ENCODE measurements around the gene STAC2. TPM values are rescaled to one million over a fixed set of nuclear protein-coding genes. Genes with fewer than 3 reads are reported as not detected.
"Not testable (repeated sequence)": the region's sequence is repeated elsewhere in the genome, so short reads cannot be mapped to it uniquely, and the experiment has no call there.

Gene STAC2
- total RNA-seq, 2 donors from 2014 or later: 0.71 to 1.2 TPM

- DNase-seq (ENCODE audit: low spot score): no peak
- intact Hi-C loops (cut with DNase I): no loop called here
Observed at GRCh38 chr17:39171933-39172332, 53.8 kb downstream of the STAC2 start.

- intact Hi-C loops (cut with DNase I): no loop called here
- DNase-seq (ENCODE audit: low spot score): no peak
Observed at GRCh38 chr17:39170558-39170957, 55.2 kb downstream of the STAC2 start.

- no peak for DNase-seq (ENCODE audit: low spot score)
- intact Hi-C loops (cut with DNase I): no loop called here
Observed at GRCh38 chr17:39170109-39170508, 55.6 kb downstream of the STAC2 start.

- no peak for DNase-seq (ENCODE audit: low spot score)
- intact Hi-C loops (cut with DNase I): no loop called here
Observed at GRCh38 chr17:39169518-39169917, 56.2 kb downstream of the STAC2 start.

GRCh38 chr17:39169101-39169500 lies 56.6 kb downstream of the STAC2 start:
- no peak for DNase-seq (ENCODE audit: low spot score)

GRCh38 chr17:39168503-39168902 lies 57.2 kb downstream of the STAC2 start:
- DNase-seq (ENCODE audit: low spot score); intact Hi-C loops (cut with DNase I): not testable (repeated sequence)

More at GRCh38 chr17:39169101-39169500, 56.6 kb downstream of the STAC2 start:
- intact Hi-C loops (cut with DNase I): no loop called here

- DNase-seq (ENCODE audit: low spot score): no peak
- intact Hi-C loops (cut with DNase I): no loop called here
Observed at GRCh38 chr17:39167476-39167875, 58.3 kb downstream of the STAC2 start.

- intact Hi-C loops (cut with DNase I): no loop called here
- no peak for DNase-seq (ENCODE audit: low spot score)
Observed at GRCh38 chr17:39166437-39167335, 59.1 kb downstream of the STAC2 start.

- no peak for DNase-seq (ENCODE audit: low spot score)
- intact Hi-C loops (cut with DNase I): no loop called here
Observed at GRCh38 chr17:39165841-39166349, 59.9 kb downstream of the STAC2 start, which contains the start of gene ARL5C. TSS of gene ARL5C (minus strand) at chr17:39166161. CDS start at chr17:39165760, 401 bp downstream.

- intact Hi-C loops (cut with DNase I): no loop called here
- DNase-seq (ENCODE audit: low spot score): no peak
Observed at GRCh38 chr17:39165178-39165840, 60.4 kb downstream of the STAC2 start.

GRCh38 chr17:39164675-39165143 lies 61.0 kb downstream of the STAC2 start:
- intact Hi-C loops (cut with DNase I): no loop called here
- peak; percentile 96 for DNase-seq (ENCODE audit: low spot score)

GRCh38 chr17:39161962-39162361 lies 63.8 kb downstream of the STAC2 start:
- intact Hi-C loops (cut with DNase I): no loop called here
- no peak for DNase-seq (ENCODE audit: low spot score)

Other genes starting within 250 kb of the STAC2 start
- gene PLXDC1, start 74.3 kb downstream of the STAC2 start, total RNA-seq: 10 to 100 TPM; 16.0 to 27.2 TPM
- not detected for gene ARL5C, start 59.8 kb downstream of the STAC2 start, total RNA-seq
- gene CACNB1, start 28.3 kb downstream of the STAC2 start, total RNA-seq: 10 to 100 TPM in 1 of 2 donors, 1 to 10 TPM in 1; 8.8 to 11.3 TPM
- 1,000 to 10,000 TPM; 1,084 to 1,135 TPM for gene RPL19, start 25.7 kb downstream of the STAC2 start, total RNA-seq
- gene FBXL20, start 175.7 kb upstream of the STAC2 start, total RNA-seq: 10 to 100 TPM; 13.7 to 15.4 TPM
- gene MED1, start 225.3 kb upstream of the STAC2 start, total RNA-seq: 10 to 100 TPM; 26.4 to 27.1 TPM
- 10 to 100 TPM; 37.6 to 40.8 TPM for gene CDK12, start 235.5 kb upstream of the STAC2 start, total RNA-seq